ENCODE results near the gene FTO.

FTO gene

GRCh38 chr16:54143934-54144571 is 440.1 kb downstream of the FTO start:
- no peak overlapping the region for H3K4me3 Mint-ChIP-seq
- H3K27me3 Mint-ChIP-seq = peaks cover 35% of the 10 kb centered on the region
- no peaks in the 10 kb centered on the region for H3K36me3 Mint-ChIP-seq
- no peak overlapping the region for H3K27ac Mint-ChIP-seq
- H3K4me1 Mint-ChIP-seq = no peaks in the 10 kb centered on the region
- no peak for DNase-seq
- H3K9me3 Mint-ChIP-seq = no peaks in the 10 kb centered on the region
- CTCF ChIA-PET = no interaction called here

DNA sequence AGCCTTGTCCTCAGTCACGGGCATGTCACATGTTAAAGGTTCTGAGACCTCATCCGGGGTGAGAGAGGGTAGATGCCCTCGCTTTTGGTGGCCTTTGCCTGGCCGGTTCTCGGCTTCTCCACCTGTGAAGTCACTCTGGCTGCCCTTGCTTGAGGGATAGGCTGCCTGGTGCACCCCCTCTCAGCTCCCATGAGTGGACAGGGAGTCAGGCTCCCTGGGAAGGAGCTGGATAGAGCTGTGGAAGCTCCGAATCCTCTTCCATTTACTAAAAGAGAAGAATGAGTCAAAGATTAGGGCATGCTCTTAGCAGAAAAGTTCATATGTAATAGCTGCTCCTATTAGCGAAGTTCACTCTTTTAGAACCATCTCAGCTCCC is 440.6 kb downstream of the FTO start:
- peaks cover 36% of the 10 kb centered on the region for H3K27me3 Mint-ChIP-seq
- no peak for DNase-seq
- H3K36me3 Mint-ChIP-seq = no peaks in the 10 kb centered on the region
- CTCF ChIA-PET = no interaction called here
- H3K27ac Mint-ChIP-seq = no peak overlapping the region
- no peaks in the 10 kb centered on the region for H3K9me3 Mint-ChIP-seq
- H3K4me3 Mint-ChIP-seq = no peak overlapping the region
- no peaks in the 10 kb centered on the region for H3K4me1 Mint-ChIP-seq

- Mint-ChIP-seq H3K9me3 (no peaks in the 10 kb centered on the region), H3K27me3 (peaks cover 34% of the 10 kb centered on the region), H3K4me3 (no peak overlapping the region), H3K4me1 (no peaks in the 10 kb centered on the region), H3K27ac (no peak overlapping the region), H3K36me3 (no peaks in the 10 kb centered on the region)
- DNase-seq = no peak
- CTCF ChIA-PET = no interaction called here
Observed at GRCh38 chr16:54145881-54146280, 441.9 kb downstream of the FTO start.

DNA sequence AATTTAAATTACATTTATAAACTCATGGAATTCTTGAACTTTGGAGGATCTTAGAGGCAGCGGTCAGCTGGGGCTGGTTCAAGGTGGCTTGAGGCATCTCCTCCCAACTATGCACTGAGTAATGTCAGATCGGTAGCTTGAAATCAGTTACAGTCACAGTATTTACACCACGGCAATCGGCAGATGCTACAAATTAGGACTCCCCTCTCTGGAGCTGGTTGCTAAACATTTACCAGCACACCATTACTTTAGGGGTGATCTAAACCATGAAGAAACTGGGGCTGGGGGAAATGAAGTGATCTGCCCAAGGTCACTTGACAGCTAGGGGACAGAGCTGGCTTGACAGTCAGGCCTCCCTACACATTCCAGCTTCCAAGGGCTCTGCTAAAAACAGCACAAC is 445.0 kb downstream of the FTO start:
- Mint-ChIP-seq H3K36me3 (no peaks in the 10 kb centered on the region), H3K27ac (no peak overlapping the region), H3K27me3 (peaks cover 15% of the 10 kb centered on the region), H3K9me3 (no peaks in the 10 kb centered on the region), H3K4me3 (no peak overlapping the region), H3K4me1 (no peaks in the 10 kb centered on the region)
- DNase-seq = no peak
- CTCF ChIA-PET = no interaction called here

GRCh38 chr16:54150861-54151260 is 446.9 kb downstream of the FTO start:
- no peaks in the 10 kb centered on the region for H3K36me3 Mint-ChIP-seq
- peaks cover 8% of the 10 kb centered on the region for H3K27me3 Mint-ChIP-seq
- peaks cover 10% of the 10 kb centered on the region for H3K9me3 Mint-ChIP-seq
- no peak for DNase-seq
- H3K4me1 Mint-ChIP-seq = no peaks in the 10 kb centered on the region
- CTCF ChIA-PET = no interaction called here
- no peak overlapping the region for H3K27ac Mint-ChIP-seq
- no peak overlapping the region for H3K4me3 Mint-ChIP-seq

DNA sequence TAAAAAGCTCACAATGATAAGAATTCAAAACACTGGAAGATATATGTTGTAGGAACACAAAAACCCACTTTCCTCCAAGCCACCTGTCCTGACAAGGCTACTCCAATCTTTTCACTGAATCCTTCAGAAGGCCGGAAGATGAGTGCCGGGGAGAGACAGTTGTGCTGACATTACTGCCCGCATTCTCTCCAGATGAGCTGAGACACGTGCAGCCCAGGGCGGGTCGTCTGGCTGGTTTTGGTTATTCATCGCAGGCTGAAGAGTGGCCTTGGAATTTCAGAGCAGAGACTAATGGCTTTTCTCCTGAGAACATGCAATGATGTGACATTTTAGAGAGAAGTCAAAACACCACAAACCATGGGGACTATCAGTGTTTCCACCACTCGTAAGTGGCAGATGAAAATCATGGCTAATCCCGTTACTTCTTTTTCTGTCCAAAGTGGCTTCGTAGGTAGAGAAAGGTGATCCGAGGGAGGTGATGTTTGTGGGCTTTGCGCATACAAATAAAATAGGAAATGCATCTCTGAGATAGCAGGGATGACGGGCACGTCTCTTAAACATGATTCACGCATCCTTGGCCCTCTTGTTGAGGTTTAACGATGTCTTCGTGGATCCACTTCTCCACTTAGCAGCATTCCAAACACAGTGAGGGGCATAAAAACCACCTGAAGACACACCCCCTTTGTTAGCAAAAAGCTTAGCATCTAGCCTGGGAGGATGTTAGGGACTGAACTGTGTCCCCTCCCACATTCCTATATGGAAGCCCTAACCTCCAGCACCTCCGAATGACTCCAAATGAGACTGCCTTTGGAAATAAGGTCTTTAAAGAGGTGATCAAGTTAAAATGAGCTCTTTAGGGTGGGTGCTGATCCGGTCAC is 448.6 kb downstream of the FTO start:
- CTCF ChIA-PET = no interaction called here
- Mint-ChIP-seq H3K4me1 (no peaks in the 10 kb centered on the region), H3K36me3 (no peaks in the 10 kb centered on the region), H3K27me3 (peaks cover 8% of the 10 kb centered on the region), H3K4me3 (no peak overlapping the region), H3K9me3 (peaks cover 11% of the 10 kb centered on the region), H3K27ac (no peak overlapping the region)
- DNase-seq = no peak

- no peak for DNase-seq
- no peak overlapping the region for H3K4me3 Mint-ChIP-seq
- H3K9me3 Mint-ChIP-seq = peaks cover 11% of the 10 kb centered on the region
- H3K36me3 Mint-ChIP-seq = no peaks in the 10 kb centered on the region
- no peaks in the 10 kb centered on the region for H3K4me1 Mint-ChIP-seq
- CTCF ChIA-PET = no interaction called here
- no peak overlapping the region for H3K27ac Mint-ChIP-seq
- H3K27me3 Mint-ChIP-seq = peaks cover 8% of the 10 kb centered on the region
Observed at GRCh38 chr16:54153240-54153934, 449.4 kb downstream of the FTO start.

- DNase-seq = no peak
- Mint-ChIP-seq H3K27me3 (no peaks in the 10 kb centered on the region), H3K9me3 (peaks cover 14% of the 10 kb centered on the region), H3K36me3 (no peaks in the 10 kb centered on the region), H3K4me3 (no peak overlapping the region), H3K27ac (no peak overlapping the region), H3K4me1 (no peaks in the 10 kb centered on the region)
- CTCF ChIA-PET = no interaction called here
Observed at GRCh38 chr16:54156349-54156748, 452.4 kb downstream of the FTO start.

- Mint-ChIP-seq H3K4me3 (no peak overlapping the region), H3K4me1 (no peaks in the 10 kb centered on the region), H3K27ac (no peak overlapping the region), H3K9me3 (peaks cover 14% of the 10 kb centered on the region), H3K27me3 (no peaks in the 10 kb centered on the region), H3K36me3 (no peaks in the 10 kb centered on the region)
- CTCF ChIA-PET = no interaction called here
- no peak for DNase-seq
Observed at GRCh38 chr16:54158986-54159385, 455.0 kb downstream of the FTO start.

DNA sequence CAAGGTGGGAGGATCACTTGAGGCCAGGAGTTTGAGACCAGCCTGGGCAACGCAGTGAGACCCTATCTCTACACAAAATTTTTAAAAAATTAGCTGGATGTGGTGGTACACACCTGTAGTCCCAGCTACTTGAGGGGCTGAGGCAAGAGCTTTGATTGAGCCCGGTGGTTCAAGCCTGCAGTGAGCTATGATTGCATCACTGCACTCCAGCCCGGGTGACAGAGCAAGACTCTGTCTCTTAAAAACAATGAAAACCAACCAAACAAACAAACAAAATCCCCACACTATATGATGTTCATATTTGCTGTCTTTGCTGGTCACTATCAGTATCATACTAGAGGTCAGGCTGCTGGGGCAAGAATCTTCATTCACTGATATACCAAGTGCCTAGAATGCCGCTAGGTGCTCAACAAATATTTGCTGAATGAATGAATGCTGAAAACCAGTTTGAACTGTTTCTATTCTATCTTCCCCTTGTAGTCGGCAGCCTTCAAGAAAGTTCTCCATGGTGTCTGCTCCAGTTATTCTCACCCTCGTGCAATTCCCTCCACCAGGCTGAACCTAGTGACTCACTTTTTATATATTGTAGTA is 455.6 kb downstream of the FTO start:
- peaks cover 11% of the 10 kb centered on the region for H3K9me3 Mint-ChIP-seq
- H3K27ac Mint-ChIP-seq = no peak overlapping the region
- DNase-seq = no peak
- CTCF ChIA-PET = no interaction called here
- no peak overlapping the region for H3K4me3 Mint-ChIP-seq
- H3K27me3 Mint-ChIP-seq = no peaks in the 10 kb centered on the region
- H3K36me3 Mint-ChIP-seq = no peaks in the 10 kb centered on the region
- H3K4me1 Mint-ChIP-seq = no peaks in the 10 kb centered on the region

GRCh38 chr16:54160252-54160860 is 456.4 kb downstream of the FTO start:
- Mint-ChIP-seq H3K27me3 (no peaks in the 10 kb centered on the region), H3K9me3 (peaks cover 6% of the 10 kb centered on the region), H3K27ac (no peak overlapping the region), H3K36me3 (no peaks in the 10 kb centered on the region), H3K4me1 (no peaks in the 10 kb centered on the region), H3K4me3 (no peak overlapping the region)
- no peak for DNase-seq
- CTCF ChIA-PET = no interaction called here

- no peak overlapping the region for H3K4me3 Mint-ChIP-seq
- H3K4me1 Mint-ChIP-seq = no peaks in the 10 kb centered on the region
- no peaks in the 10 kb centered on the region for H3K36me3 Mint-ChIP-seq
- peaks cover 2% of the 10 kb centered on the region for H3K27me3 Mint-ChIP-seq
- DNase-seq = no peak
- CTCF ChIA-PET = no interaction called here
- no peak overlapping the region for H3K27ac Mint-ChIP-seq
- H3K9me3 Mint-ChIP-seq = peaks cover 5% of the 10 kb centered on the region
Observed at GRCh38 chr16:54160939-54161897, 457.3 kb downstream of the FTO start.

GRCh38 chr16:54163197-54163843 is 459.4 kb downstream of the FTO start:
- Mint-ChIP-seq H3K27ac (no peak overlapping the region), H3K36me3 (no peaks in the 10 kb centered on the region), H3K4me3 (no peak overlapping the region), H3K4me1 (no peaks in the 10 kb centered on the region), H3K27me3 (peaks cover 4% of the 10 kb centered on the region), H3K9me3 (peaks cover 3% of the 10 kb centered on the region)
- CTCF ChIA-PET = no interaction called here
- DNase-seq = no peak
